ENCODE measurements around the gene NLRP14. TPM values are rescaled to one million over a fixed set of nuclear protein-coding genes. Genes with fewer than 3 reads are reported as not detected.

NLRP14 gene, protein sequence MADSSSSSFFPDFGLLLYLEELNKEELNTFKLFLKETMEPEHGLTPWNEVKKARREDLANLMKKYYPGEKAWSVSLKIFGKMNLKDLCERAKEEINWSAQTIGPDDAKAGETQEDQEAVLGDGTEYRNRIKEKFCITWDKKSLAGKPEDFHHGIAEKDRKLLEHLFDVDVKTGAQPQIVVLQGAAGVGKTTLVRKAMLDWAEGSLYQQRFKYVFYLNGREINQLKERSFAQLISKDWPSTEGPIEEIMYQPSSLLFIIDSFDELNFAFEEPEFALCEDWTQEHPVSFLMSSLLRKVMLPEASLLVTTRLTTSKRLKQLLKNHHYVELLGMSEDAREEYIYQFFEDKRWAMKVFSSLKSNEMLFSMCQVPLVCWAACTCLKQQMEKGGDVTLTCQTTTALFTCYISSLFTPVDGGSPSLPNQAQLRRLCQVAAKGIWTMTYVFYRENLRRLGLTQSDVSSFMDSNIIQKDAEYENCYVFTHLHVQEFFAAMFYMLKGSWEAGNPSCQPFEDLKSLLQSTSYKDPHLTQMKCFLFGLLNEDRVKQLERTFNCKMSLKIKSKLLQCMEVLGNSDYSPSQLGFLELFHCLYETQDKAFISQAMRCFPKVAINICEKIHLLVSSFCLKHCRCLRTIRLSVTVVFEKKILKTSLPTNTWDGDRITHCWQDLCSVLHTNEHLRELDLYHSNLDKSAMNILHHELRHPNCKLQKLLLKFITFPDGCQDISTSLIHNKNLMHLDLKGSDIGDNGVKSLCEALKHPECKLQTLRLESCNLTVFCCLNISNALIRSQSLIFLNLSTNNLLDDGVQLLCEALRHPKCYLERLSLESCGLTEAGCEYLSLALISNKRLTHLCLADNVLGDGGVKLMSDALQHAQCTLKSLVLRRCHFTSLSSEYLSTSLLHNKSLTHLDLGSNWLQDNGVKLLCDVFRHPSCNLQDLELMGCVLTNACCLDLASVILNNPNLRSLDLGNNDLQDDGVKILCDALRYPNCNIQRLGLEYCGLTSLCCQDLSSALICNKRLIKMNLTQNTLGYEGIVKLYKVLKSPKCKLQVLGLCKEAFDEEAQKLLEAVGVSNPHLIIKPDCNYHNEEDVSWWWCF
- total RNA-seq: under 1 TPM in 1 of 4 donors, not detected in 3; 0.09 TPM

DNA sequence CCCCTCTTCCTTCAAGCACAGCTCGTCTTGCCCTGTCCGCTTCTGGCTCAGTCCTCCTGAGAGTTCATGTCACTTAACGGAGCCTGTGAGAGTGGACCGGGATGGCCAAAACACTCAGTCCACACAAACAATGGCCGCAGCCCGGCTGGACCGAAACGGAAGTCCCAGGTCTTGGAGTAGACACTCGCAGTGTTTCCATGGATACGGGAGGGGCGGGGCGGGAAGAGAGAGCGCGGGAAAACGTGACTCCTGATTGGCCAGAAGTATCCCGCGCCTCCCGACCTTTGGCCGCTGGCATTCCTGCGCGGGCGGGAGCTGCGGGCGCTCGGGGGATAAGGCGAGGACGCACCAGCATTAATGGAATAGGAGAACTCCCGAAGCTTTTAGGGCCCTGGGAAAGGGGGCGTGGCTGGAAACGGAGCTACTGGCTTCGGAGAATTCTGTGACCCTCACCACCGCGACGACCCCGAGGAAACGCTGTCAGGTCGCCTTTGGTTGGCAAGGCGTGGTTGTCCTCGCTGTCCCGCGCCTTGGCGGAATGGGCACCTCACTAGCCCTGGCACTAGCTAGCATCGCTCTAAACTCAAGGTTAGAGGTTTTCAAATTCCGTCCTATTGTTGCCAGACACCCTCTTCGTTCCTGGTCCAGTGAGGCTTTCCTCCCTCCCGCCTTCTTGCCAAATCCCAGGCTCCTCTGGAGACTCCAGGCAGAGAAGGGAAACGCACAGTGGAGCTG, at the start of gene NLRP14, which contains the start of gene ZNF214:
NLRP14 (plus strand) TSS at position 297 of the 735 bp plus-strand sequence. CDS start 18,108 bp downstream, outside the sequence.
ZNF214 (minus strand) TSS at position 164 of the 735 bp plus-strand sequence. CDS start 17,511 bp downstream, outside the sequence.
- TF ChIP-seq, protein P1, sequence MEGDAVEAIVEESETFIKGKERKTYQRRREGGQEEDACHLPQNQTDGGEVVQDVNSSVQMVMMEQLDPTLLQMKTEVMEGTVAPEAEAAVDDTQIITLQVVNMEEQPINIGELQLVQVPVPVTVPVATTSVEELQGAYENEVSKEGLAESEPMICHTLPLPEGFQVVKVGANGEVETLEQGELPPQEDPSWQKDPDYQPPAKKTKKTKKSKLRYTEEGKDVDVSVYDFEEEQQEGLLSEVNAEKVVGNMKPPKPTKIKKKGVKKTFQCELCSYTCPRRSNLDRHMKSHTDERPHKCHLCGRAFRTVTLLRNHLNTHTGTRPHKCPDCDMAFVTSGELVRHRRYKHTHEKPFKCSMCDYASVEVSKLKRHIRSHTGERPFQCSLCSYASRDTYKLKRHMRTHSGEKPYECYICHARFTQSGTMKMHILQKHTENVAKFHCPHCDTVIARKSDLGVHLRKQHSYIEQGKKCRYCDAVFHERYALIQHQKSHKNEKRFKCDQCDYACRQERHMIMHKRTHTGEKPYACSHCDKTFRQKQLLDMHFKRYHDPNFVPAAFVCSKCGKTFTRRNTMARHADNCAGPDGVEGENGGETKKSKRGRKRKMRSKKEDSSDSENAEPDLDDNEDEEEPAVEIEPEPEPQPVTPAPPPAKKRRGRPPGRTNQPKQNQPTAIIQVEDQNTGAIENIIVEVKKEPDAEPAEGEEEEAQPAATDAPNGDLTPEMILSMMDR (IDR thresholded peaks at IDR 0.05): no peak
- TF ChIP-seq POLR2A (IDR thresholded peaks at IDR 0.05): no peak
- Histone ChIP-seq H3K36me3 (no peaks in the 10 kb centered on the region), H3K4me3 (peak within 1 kb of the TSS; percentile 38 to 71 (median 60)), H3K27ac (peak within 1 kb of the TSS; percentile 25 to 83 (median 76)), H3K4me1 (peaks cover 5 to 16% (median 5%) of the 10 kb centered on the region in 3 donors), H3K27me3 (no peaks in the 10 kb centered on the region), H3K9me3 (no peaks in the 10 kb centered on the region)
- 6 to 17% methylated on average over 7 to 31 of the region's 47 CpGs for WGBS, 2 donors
- intact Hi-C loops (cut with DNase I): no loop called here
- peak; percentile 34 for DNase-seq

DNA sequence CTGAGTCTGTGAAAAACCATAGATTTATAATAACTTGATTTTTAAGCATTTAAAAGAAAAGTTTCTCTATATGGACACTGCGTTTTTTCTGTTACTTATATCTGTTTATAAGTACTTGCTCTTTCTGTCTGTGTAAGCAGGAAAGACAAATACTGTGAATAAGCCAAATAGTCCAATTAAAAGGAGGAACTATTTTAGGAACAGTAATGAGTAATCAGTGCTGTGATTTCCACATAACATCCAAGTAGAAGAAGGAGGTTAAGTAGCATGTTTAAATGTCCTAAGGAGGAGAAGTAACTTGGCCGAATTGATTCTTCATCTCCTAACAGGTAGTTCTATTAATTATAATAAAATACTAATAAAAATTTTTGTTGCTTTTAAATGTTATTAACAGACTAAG, 40.9 kb upstream of the NLRP14 start:
- Histone ChIP-seq H3K4me3 (no peak overlapping the region), H3K27ac (no peak overlapping the region), H3K36me3 (no peaks in the 10 kb centered on the region), H3K4me1 (no peaks in the 10 kb centered on the region), H3K9me3 (no peaks in the 10 kb centered on the region), H3K27me3 (no peaks in the 10 kb centered on the region)
- 71 to 77% methylated on average over 2 of the region's 2 CpGs for WGBS, 2 donors
- DNase-seq: no peak
- no peak for TF ChIP-seq POLR2A (IDR thresholded peaks at IDR 0.05)
- TF ChIP-seq, protein P1 (IDR thresholded peaks at IDR 0.05): no peak
- intact Hi-C loops (cut with DNase I): no loop called here

GRCh38 chr11:6986487-6986886, 33.8 kb upstream of the NLRP14 start:
- Histone ChIP-seq H3K27ac (no peak overlapping the region), H3K36me3 (no peaks in the 10 kb centered on the region), H3K4me1 (no peaks in the 10 kb centered on the region), H3K9me3 (no peaks in the 10 kb centered on the region), H3K4me3 (no peak overlapping the region), H3K27me3 (no peaks in the 10 kb centered on the region)
- intact Hi-C loops (cut with DNase I): no loop called here
- DNase-seq: no peak
- no peak for TF ChIP-seq POLR2A (IDR thresholded peaks at IDR 0.05)
- TF ChIP-seq, protein P1 (IDR thresholded peaks at IDR 0.05): no peak
- WGBS, 2 donors: 50 to 53% methylated on average over 1 of the region's 1 CpG

DNA sequence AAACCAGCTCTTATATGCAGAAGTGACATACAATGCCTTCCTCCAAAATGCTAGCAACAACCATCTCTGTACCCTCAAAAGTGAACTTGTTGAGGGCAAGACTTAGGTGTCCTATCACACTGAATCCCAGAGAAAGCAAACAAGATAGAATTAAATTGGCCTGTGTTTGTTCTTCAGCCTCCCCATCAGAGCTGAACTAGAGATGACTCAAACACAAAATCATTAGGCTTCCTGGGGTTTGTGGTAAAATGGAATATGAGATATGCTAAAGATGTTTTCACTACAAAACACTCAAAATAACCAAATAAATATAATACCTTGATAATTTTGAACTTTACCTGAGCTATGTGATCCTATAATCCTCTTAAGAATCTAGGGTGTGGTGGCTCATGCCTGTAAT, 31.8 kb upstream of the NLRP14 start:
- H3K36me3 ChIP-seq: no peaks in the 10 kb centered on the region
- H3K4me3 ChIP-seq: no peak overlapping the region
- no peaks in the 10 kb centered on the region for H3K9me3 ChIP-seq
- H3K4me1 ChIP-seq: no peaks in the 10 kb centered on the region
- no peak overlapping the region for H3K27ac ChIP-seq
- DNase-seq: no peak
- intact Hi-C loops (cut with DNase I): no loop called here
- H3K27me3 ChIP-seq: no peaks in the 10 kb centered on the region
- TF ChIP-seq, protein P1 (IDR thresholded peaks at IDR 0.05): no peak
- no peak for TF ChIP-seq POLR2A (IDR thresholded peaks at IDR 0.05)
